Right ventricle myocardium inferior (tissue), 1 donor: Measurements from ENCODE around the gene ARHGEF12. TPM values are rescaled to one million over a fixed set of nuclear protein-coding genes. Genes with fewer than 3 reads are reported as not detected.

Source experiments
- ATAC-seq: fragments of 200-7000 bp; cut with Tn5 transposase; one replicate; pipeline ENCODE4 v1.9.1; 2020; ENCODE audit warnings: mild to moderate bottlenecking, moderate library complexity
- DNase-seq: peaks from one replicate; pipeline ENCODE4 v3.0.0; 2021; ENCODE audit errors: missing footprints
- intact Hi-C: fragments of 100-400 bp; cut with DNase I; formaldehyde crosslinking; loops from one replicate; pipeline ENCODE4 v1.11.0; 2022
- total RNA-seq: library from RNA; stranded (reverse); fragmentation: NEBNext Ultra II Directional; extraction: Animal tissue kit (Norgen Biotek cat#: 25700); gene quantifications from one replicate; pipeline ENCODE4 v1.2.1, GENCODE V29; 2021
- donor health status: DM: no; HTN: yes; CAD: no; lungs with severe emphysema.

ARHGEF12 gene
- total RNA-seq, 1 donor from 2014 or later, result 81.7 TPM

DNA sequence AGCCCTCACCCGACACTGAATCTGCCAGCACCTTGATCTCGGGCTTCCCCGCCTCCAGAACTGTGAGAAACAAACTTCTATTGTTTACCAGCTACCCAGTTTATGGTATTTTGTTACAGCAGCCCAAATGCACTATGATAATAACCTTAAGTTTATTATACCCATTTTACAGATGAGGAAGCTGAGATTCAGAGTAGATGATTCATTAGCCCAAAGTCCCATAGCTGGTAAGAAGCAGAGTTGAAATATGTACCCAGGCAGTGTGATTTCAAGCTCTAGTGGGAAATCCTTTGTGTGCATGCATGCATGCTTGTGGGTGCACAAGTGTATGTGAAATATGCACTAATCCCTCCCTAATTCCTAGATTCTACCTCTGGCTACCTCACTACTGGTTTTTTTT lies 183.3 kb downstream of the ARHGEF12 start:
- intact Hi-C loops, result no loop called here
- DNase-seq (no peak), ATAC-seq (no peak)

DNA sequence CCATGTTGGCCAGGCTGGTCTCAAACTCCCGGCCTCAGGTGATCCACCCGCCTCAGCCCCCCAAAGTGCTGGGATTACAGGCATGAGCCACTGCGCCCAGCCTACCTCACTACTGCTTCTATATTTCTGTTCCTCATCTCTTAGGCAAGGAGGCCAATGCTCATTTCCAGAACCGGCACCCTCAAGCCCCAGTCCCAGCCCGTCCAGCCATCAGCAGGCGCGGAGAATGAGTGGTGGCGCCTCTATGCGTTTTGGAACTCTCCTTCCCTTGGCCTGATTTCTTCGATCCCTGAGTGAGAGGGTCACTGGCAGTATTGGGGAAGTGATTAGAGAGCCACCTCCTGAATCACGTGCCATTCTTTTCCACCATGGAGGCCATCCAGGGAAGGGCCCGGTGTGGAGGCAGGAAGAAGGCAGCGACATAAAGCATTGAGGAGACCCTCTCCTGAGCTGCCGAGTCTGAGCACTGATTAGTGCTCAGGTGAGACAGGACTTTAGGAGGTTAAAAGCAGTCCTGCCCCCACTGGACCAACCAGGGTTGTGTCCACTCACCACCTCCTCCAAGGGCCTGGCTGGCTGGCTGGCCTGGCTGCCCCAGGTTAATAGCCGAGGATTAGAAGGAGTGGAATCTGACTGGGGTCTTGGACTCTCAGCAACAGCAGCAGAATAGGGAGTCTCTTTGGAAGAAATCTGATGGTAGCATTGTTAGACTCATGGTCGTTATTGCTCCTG lies 184.0 kb downstream of the ARHGEF12 start:
- ATAC-seq, result no peak
- intact Hi-C loops, result no loop called here
- DNase-seq, result no peak

DNA sequence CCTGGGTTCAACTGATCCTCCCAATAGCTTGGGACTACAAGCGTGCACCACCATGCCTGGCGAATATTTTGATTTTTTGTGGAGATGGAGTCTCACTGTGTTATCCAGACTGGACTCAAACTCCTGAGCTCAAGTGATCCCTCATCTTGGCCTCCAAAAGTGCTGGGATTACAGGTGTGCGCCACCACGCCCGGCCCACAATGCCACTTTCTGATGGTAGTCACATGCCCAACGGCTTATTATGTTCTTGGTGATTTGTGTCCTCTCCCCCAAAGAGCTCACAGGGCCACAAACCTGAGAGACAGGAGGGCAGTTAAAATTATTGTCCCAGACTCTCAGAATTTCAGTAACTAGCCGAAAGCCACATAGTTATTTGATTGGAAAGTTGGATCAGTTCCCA lies 185.0 kb downstream of the ARHGEF12 start:
- DNase-seq, result no peak
- intact Hi-C loops, result no loop called here
- ATAC-seq, result no peak

DNA sequence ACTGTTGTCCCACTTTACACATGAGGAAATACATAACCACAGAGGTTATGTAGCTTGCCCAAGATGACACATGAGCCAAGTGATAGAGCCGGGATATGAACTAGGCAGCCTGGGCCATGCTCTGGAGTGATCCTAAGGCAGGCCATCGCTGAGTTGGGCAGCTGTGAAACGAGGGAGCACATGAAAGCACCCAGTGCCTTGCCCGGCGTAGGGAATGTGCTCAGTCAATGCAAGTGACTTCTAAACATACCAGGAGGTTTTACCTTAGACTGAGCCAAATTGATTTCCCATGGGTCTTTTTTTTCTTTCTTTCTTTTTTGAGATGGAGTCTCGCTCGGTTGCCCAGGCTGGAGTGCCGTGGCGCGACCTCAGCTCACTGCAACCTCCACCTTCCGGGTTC lies 185.8 kb downstream of the ARHGEF12 start:
- no peak for ATAC-seq
- DNase-seq, result no peak
- intact Hi-C loops, result no loop called here

DNA sequence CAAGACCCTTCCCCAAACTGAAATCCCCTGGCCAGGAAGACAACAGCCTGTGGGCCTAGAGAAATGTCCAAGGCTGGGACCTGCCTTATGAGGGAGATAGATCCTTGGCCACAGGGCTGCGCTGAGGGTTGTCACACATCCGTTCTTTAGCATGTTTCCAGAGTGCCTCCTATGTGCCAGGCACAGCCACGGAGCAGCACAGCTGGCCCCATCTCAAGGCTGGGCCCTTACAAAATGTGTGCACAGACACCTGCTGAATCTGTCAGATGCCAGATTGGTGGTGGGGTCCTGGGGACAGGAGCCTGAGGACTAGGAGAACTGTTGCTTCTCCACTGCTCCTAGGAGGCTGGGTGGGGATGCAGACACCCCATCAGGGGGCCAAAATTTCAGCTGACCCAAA lies 186.5 kb downstream of the ARHGEF12 start:
- ATAC-seq (no peak), DNase-seq (no peak)

DNA sequence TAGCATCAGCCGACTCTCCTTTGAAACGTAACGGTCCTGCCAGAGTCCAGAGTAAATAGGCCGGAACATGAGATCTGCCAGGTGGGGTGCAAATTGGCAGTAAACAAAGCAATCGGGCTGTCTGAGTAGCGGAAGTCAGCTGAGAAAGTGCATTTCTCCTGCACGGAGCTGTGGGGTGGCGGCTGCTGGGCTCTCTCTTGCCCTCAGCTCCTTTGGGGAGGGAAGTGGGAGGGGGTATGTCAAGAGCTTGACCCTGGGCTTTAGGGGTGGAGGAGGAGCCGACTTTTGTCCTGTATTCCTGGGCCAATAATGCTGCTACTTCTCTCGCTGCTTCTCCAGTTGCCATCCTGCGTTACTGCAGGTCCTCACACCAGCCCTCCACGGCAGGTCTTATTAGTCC lies 187.0 kb downstream of the ARHGEF12 start:
- ATAC-seq (no peak), DNase-seq (no peak)
- intact Hi-C loops, result no loop called here

More for the DNA sequence above, 186.5 kb downstream of the ARHGEF12 start:
- intact Hi-C loops, result no loop called here

DNA sequence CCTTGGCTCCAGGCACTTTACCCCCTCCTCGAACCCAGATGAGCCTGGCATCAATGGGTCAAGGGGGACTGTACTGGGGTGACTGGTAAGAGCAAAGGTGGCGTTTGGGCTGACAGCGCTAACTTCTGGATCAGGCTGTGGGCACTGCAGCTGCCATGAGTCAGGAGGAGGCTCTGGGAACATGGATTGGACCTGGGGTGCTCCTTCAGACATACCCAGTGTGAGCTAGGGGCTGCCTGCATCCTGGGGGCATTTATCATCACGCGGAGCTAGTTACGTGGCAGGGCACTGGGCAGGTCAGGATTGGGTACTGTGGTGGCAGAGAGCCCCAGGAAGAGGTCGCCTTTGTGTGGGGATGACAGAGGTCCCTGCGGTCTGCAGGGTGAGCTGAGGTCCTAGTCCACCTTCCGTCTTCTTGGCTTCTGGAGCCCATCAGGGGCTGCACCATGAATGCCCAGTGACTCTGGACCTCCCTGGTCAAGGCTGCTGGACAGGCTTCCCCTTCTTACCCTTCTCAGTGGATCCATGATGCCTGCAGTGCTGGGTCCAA lies 188.4 kb downstream of the ARHGEF12 start:
- ATAC-seq (no peak), DNase-seq (no peak)
- intact Hi-C loops, result no loop called here

DNA sequence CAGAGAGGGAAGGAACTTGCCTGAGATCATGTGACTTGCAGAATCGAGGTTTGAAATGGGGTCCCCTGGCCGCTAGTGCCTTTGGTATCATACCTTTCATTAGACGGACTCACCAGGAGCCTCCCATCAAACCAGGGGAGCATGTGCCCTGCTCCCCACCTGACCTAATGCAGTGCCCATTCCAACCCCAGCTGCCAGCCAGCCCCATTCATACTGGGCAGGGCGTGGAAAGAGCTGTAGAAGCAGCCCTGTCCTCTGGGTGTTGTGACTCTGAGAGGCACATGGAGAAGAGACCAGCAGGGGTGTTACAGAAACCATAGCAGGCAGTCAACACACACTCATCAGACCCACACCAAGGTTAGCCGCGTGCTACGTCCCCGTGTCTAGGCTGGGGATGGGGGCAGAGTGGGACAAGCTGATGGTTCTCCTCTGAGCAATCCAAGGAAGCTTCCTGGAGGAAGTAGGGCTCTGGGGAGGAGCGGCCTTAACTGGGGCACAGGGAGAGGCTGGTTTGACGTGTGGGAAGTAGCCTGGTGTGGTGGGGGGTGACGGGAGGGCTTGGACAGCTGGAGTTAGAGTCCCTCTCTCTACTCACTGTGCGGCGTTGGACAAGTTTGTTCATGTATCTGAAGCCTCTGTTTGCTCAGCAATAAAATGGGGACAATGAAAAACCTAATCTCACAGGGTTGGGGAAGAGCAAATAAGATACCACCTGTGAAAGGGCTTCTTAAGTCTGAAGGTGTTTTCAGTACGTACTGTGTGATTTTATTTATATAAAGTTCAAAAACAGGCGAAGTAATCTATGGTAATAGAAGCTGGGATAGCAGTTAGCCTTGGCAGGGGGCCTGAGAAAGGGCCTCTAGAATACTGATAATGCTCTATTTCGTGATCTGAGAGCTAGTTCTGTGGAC lies 189.3 kb downstream of the ARHGEF12 start:
- intact Hi-C loops, result no loop called here
- DNase-seq, result peak; percentile 35
- ATAC-seq, result no peak

DNA sequence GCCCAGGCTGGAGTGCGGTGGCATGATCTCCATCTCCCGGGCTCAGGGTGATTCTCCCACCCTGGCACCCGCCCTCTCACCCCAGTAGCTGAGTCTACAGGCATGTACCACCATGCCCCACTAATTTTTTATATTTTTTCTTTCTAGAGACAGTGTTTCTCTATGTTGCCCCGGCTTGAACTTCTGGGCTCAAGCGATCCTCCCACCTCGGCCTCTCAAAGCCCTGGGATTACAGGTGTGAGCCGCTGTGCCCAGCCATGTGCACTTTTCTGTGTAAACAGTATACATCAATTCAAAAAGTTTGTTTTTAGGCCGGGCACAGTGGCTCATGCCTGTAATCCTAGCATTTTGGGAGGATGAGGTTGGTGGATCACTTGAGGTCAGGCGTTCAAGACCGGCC lies 190.0 kb downstream of the ARHGEF12 start:
- intact Hi-C loops, result no loop called here
- ATAC-seq, result no peak
- DNase-seq, result peak; percentile 57

DNA sequence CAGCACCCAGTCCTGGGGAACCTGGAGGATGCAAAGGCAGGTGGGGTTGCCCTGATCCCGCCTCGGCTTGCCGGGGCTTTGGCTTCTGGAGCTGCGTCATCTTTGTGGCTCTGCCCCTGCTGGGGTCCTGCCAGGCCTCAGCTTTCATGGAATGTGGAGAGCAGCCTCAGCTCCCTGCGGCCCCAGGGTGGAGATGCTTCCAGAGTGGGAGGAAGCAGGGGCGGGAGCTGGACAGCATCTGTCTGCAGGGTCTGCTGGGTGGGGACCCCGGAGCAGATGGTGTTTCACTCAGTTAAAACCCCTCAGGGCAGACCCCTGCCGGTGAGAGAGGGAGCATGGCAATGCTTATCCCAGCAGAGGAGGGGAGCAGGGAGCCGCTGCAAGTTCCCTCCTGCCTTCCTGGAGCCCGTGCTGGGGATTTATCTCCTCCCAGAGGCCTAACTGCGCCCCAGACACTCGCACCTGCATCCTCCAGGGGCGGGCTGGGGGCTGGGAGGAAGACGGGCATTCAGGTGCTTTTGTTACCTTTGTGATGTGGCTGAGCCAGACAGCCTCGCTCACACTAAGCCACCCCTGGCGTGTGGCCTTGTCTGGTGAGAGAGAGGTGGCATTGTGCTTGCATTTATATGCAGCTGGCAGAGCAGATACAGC lies 191.0 kb downstream of the ARHGEF12 start:
- intact Hi-C loops, result no loop called here
- DNase-seq, result peak; percentile 83
- ATAC-seq, result peak; percentile 41

DNA sequence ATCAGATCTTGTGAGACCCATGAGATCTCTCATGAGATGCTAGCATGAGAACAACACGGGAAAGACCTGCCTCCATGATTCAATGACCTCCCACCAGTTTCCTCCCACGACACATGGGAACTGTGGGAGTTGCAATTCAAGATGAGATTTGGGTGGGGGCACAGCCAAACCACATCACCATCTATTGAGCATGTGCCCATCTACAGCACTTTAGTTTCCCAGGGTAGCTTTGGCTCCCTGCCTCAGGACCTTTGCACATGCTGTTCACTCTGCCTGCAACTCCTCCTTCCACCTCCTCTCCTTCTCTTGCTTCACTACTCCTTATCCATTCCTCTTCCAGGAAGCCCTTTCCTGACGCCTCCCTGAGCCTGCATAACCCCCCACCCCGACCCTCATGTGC lies 192.5 kb downstream of the ARHGEF12 start:
- ATAC-seq (no peak), DNase-seq (no peak)
- intact Hi-C loops, result no loop called here

DNA sequence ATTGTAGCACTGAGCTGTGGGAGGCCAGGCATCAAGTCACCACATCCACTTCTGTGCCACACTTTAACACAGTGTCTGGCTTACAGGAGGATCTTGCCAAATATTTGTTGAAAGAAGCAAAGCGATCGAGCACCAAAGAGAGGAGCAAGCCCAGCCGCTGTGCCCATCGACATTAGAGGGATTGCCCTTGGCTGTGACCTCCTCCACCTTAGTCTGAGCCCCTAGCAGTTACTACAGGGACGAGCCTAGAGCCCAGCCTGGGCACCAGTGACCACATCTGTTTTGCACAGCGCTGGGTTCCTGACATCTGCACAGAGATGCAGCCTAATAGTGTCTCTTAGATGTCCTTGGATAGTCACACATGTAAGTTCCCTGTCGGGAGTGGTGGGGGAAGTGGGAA lies 193.0 kb downstream of the ARHGEF12 start:
- DNase-seq, result peak; percentile 14
- intact Hi-C loops, result no loop called here
- no peak for ATAC-seq

DNA sequence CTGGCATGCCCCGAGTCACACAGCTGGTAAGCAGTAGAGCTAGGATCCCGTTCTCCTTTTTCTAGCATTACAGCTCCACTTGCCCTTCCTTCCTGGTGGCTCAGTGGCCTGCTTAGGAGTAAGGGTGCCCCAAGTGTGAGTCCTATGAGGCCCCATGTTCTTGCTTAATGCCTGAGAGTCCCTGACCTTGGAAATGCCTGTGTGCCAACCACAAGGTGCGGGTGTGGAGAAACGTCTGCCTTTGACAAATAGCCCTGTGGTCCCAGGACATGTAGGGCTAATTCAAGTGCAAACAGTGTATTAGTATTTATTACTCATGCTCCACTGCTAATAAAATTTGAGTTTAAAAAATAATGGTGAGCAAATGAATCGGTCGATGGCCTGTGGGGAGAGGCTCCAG lies 193.7 kb downstream of the ARHGEF12 start:
- peak; percentile 9 for DNase-seq
- no peak for ATAC-seq
- intact Hi-C loops, result no loop called here

DNA sequence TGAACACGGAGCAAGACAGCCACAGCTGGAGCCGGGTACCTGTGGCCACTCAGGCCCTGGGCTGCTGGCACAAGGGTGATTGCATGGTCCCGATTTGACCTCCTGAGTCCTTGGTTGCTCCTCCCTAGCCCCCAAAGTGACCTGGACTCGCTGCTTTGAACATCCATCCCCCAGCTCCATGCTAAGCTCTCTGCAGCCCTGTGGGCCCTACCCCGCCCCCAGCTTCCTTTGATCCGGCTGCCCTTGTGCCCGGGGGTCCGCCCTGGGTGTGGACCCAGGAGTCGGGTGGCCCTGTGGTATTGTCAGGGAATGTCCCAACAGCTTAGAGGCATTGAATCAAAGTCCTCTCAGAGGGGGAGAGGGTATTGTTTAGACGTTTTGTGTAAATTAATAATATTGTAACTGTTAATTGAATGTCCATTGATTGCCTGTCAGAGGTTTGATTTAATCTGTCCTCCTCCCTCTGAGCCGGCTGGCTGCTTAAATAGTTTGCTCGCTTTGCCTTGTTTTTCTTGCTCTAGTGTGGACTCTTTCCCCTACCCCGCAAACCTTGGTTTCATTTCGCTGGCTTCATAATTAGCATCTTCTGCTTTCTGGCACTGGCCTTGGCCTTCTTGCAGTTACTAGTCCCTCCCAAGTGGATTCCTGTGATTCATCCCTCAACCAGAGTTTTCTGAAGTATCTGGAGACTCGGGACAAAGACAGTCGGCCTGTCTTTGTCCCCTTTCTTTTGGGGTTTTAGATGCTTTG lies 196.0 kb downstream of the ARHGEF12 start:
- ATAC-seq, result no peak
- peak; percentile 31 for DNase-seq
- intact Hi-C loops, result no loop called here

DNA sequence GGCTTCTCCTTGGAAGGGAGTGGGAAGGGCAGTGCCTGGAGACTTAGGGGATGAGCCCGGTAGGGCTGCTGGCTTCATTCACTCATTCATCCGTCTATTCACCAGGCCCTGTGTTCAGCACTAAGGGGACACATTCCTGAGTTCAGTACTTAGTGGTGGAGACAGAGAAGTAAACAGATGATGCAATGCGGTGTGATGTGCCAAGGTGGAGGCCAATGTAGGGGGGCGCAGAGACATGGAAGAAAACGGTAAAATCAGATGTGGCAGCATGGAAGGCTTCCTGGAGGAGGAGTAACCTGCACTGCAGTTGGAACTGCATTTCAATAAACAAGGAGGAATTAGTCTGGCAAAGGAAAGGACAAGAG lies 196.6 kb downstream of the ARHGEF12 start:
- ATAC-seq (no peak), DNase-seq (peak; percentile 44)
- intact Hi-C loops, result no loop called here

DNA sequence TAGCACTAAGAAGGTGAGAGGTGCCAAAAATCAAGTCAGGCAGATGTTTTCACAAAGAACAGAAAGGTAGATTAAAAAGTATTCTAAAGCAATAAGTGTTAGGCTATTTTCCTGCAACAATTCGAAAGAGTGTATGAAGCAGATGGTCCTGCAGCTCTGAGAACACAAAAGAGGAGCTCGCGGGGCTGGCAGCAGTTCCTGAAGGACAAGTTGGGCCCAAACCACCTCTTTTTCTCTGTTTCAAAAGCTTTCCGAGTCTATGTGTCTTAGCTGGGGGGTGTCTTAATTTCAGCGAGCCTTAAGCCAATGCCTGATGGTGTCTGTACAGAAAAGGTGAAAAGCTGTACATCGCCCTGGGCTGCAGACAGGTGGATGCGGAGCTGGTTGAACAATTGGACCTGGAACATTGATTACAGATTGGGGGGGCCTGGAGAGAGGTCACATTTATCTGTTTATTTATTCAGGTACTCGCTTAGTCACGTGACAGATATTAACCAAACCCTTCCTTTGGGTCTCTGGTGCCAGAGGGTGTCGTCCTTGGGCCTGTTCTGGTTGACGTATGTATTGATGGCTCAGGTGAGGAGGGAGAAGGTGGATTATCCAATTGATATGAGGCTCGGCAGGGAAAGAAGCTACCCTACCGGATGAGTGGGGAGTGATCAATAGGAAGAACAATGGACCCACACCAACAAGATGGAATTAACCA lies 200.0 kb downstream of the ARHGEF12 start:
- intact Hi-C loops, result no loop called here
- ATAC-seq (no peak), DNase-seq (peak; percentile 4)

DNA sequence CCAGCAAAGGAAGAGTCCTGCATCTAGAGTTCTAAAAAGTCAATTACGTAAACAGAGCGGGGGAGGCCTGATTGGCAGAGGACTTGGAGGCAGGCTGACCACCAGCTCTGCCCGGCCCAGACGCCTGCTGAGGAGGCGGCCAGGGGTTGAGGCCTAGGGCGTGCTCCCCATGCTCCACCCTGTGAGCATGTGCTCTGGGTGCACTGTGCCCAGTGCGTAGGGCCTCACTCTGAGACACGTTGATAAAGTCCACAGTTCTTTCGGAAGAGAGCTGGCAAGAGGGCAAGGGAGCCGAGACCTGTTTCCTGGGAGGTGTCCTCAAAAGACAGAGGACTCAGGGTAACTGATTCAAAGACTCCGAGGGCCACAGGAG lies 200.6 kb downstream of the ARHGEF12 start:
- intact Hi-C loops, result no loop called here
- no peak for ATAC-seq
- peak; percentile 23 for DNase-seq

DNA sequence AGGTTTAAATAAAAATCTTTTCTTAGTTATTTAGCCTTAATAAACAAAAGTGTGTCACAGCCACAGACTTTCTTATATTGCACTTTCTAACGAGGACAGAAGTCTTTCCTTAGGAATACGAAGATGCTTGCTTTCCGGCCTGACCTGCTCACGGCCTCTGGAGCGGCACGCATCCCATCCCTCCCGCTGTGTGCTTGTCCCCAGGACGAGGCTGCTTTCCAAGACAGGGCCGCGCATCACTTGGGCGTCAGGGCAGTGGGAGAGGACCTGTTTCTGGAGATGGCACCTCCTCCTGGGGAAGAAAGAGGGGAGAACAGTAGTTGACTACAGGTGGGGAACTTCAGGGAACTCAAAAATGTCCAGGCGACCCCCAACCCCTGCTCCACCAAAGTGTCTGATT lies 201.8 kb downstream of the ARHGEF12 start:
- peak; percentile 44 for DNase-seq
- no peak for ATAC-seq
- intact Hi-C loops, result no loop called here
